Measurements from ENCODE around the gene GNG2. TPM values are rescaled to one million over a fixed set of nuclear protein-coding genes. Genes with fewer than 3 reads are reported as not detected.
A peak's percentile ranks its signal among the peaks of the same experiment; 100 is the strongest.

Gene GNG2
- total and polyA plus RNA-seq, 4 experiments from 2014 or later = 81.3 to 177 (median 122) TPM

DNA sequence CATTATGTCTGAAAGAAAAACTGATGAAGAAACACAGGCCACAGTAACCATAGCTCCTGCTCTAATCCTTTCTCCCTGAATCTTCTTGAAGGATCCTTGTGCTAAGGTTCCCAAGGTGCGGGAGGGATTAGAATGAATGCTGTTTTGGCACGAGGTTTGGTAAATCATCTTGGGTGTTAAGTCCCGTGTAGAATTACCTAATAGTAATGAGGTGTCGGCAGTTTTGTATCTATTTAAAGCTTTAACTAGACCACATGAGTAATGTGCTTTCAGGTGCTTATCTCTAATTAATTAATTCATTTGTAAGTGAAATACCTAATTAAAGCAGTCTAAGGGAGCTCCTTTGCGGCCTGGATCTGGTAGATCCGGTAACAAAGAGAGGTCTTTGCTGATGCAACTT is 53.9 kb downstream of the GNG2 start:
- Mint-ChIP-seq H3K27me3 (no peaks in the 10 kb centered on the region), H3K4me1 (peaks cover 56 to 82% (median 69%) of the 10 kb centered on the region in 4 donors), H3K27ac (peak overlapping the region in 3 of 7 donors; percentile 0 to 60 (median 28)), H3K4me3 (no peak overlapping the region), H3K36me3 (peaks cover 32 to 56% of the 10 kb centered on the region in 2 donors), H3K9me3 (no peaks in the 10 kb centered on the region)
- DNase-seq = no peak
- no peaks in the 10 kb centered on the region for H3K27me3 ChIP-seq (ENCODE audit: insufficient read depth, low read length)
- no peaks in the 10 kb centered on the region for H3K9me3 ChIP-seq (ENCODE audit: control insufficient read depth in 1 of 2, low read length in 2 of 2)
- intact Hi-C loops (cut with micrococcal nuclease) = no loop called here
- H3K27ac ChIP-seq (ENCODE audit: low read depth, low read length) = no peak overlapping the region
- H3K36me3 ChIP-seq (ENCODE audit: insufficient read depth, low read length) = no peaks in the 10 kb centered on the region
- no peak overlapping the region for H3K4me3 ChIP-seq (ENCODE audit: low read length in 2 of 2)
- ChIA-PET POLR2A (ENCODE audit: partially characterized antibody) (interaction anchor here (1.7 kb wide), 1 partner anchor 67 kb away, joined by 6 read pairs; no protein-coding TSS in a partner anchor), CTCF (ENCODE audit: partially characterized antibody) (interaction anchor here (0.9 to 2.2 kb wide), 2 partner anchors 54 to 134 kb away, joined by 4 to 5 read pairs; partner anchors contain the start of gene GNG2)
- H3K4me1 ChIP-seq (ENCODE audit: insufficient read depth, low read length) = peaks cover 54% of the 10 kb centered on the region

DNA sequence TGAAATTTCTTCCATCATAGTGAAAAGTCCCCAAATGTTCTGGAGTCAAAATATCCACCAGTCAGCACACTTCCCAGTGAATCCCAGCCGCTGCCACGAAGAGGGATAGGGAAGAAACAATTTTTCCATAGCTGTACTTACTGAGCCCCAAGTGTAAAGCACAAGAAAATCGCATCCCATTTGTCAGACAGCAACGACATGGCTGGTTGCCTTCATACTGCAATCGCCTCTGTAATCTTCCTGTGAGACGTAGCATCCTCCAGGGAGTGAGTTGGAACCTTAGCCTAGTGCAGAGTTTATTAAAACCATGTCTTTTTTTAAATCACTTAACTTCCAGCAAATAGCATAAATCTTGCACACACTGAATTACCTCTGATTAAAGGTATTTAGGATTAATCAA is 56.8 kb downstream of the GNG2 start:
- no peak for DNase-seq
- H3K4me1 Mint-ChIP-seq = peaks cover 56 to 79% (median 66%) of the 10 kb centered on the region in 4 donors
- no peaks in the 10 kb centered on the region for H3K36me3 ChIP-seq (ENCODE audit: insufficient read depth, low read length)
- intact Hi-C loops (cut with micrococcal nuclease) = loop anchor here (5.0 kb wide), 2 partner anchors 35 kb away; no protein-coding TSS in a partner anchor
- H3K27me3 Mint-ChIP-seq = no peaks in the 10 kb centered on the region
- no peak overlapping the region for H3K27ac ChIP-seq (ENCODE audit: low read depth, low read length)
- POLR2A ChIA-PET (ENCODE audit: partially characterized antibody) = no interaction called here
- H3K27me3 ChIP-seq (ENCODE audit: insufficient read depth, low read length) = no peaks in the 10 kb centered on the region
- H3K4me3 Mint-ChIP-seq = no peak overlapping the region
- H3K36me3 Mint-ChIP-seq = peaks cover 26 to 51% of the 10 kb centered on the region in 2 donors
- H3K4me3 ChIP-seq (ENCODE audit: low read length in 2 of 2) = no peak overlapping the region
- no peaks in the 10 kb centered on the region for H3K9me3 Mint-ChIP-seq
- H3K9me3 ChIP-seq (ENCODE audit: control insufficient read depth in 1 of 2, low read length in 2 of 2) = no peaks in the 10 kb centered on the region
- H3K4me1 ChIP-seq (ENCODE audit: insufficient read depth, low read length) = peaks cover 36% of the 10 kb centered on the region
- CTCF ChIA-PET (ENCODE audit: partially characterized antibody) = no interaction called here
- peak overlapping the region in 5 of 7 donors; percentile 7 to 74 (median 29) for H3K27ac Mint-ChIP-seq

DNA sequence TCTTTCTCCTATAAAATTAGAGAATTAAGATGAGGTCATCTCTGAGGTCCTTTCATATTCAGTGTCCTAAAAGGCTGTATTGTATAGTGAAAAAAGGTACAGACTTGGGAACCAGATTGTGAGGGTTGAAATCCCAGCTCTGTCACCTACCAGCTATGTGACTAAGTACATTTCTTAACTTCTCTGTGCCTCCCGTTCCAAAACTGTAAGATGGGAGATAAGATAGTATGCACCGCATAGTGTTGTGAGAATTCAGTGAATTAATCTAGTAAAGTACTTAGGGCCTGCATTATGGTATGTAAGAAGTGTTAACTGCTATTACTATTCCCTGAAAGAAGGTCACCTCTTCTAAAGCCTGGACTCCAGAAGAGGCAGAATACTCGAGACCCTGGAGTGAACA is 60.6 kb downstream of the GNG2 start:
- CTCF ChIA-PET (ENCODE audit: partially characterized antibody) = interaction anchor here (1.0 kb wide), 1 partner anchor 144 kb away, joined by 3 read pairs; no protein-coding TSS in a partner anchor

DNA sequence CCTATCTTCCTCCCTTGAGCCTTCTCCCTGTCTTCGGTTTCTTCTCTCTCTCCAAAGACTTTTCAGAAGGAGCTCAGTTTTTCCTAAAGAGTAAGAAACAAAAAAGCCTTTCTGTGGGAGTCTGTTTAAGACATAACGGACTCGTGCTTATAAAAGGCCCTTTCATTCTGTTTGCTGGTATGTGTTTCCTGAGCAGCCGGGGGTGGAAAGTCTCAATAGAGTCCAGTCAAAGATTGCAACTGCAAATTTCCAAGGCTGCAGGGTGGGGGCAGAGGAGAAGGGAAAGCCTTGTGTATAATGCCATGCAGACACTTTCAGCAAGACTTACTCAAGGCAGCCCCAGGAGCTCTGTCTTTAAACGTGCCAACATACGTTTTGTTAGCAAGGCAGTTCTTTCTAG is 62.2 kb downstream of the GNG2 start:
- no peak overlapping the region for H3K4me3 ChIP-seq (ENCODE audit: low read length in 2 of 2)
- POLR2A ChIA-PET (ENCODE audit: partially characterized antibody) = interaction anchor here (1.6 kb wide), 1 partner anchor 62 kb away, joined by 4 read pairs; the partner anchor contains the start of gene GNG2
- peaks cover 28% of the 10 kb centered on the region for H3K4me1 ChIP-seq (ENCODE audit: insufficient read depth, low read length)
- no peak overlapping the region for H3K27ac ChIP-seq (ENCODE audit: low read depth, low read length)
- peak overlapping the region in 6 of 7 donors; percentile 14 to 81 (median 44) for H3K27ac Mint-ChIP-seq
- CTCF ChIA-PET (ENCODE audit: partially characterized antibody) = interaction anchor here (0.6 to 1.8 kb wide), 4 partner anchors 56 to 754 kb away, joined by 3 to 6 read pairs (median 3); no protein-coding TSS in a partner anchor
- H3K36me3 ChIP-seq (ENCODE audit: insufficient read depth, low read length) = no peaks in the 10 kb centered on the region
- peaks cover 24 to 36% of the 10 kb centered on the region in 2 donors for H3K36me3 Mint-ChIP-seq
- no peaks in the 10 kb centered on the region for H3K9me3 Mint-ChIP-seq
- H3K4me3 Mint-ChIP-seq = peak overlapping the region in 3 of 8 donors; percentile 13 to 33 (median 27)
- no peaks in the 10 kb centered on the region for H3K9me3 ChIP-seq (ENCODE audit: control insufficient read depth in 1 of 2, low read length in 2 of 2)
- no peaks in the 10 kb centered on the region for H3K27me3 Mint-ChIP-seq
- H3K27me3 ChIP-seq (ENCODE audit: insufficient read depth, low read length) = no peaks in the 10 kb centered on the region
- no peak for DNase-seq
- intact Hi-C loops (cut with micrococcal nuclease) = no loop called here
- peaks cover 40 to 70% (median 56%) of the 10 kb centered on the region in 4 donors for H3K4me1 Mint-ChIP-seq

More for the DNA sequence above, 60.6 kb downstream of the GNG2 start:
- no peaks in the 10 kb centered on the region for H3K36me3 ChIP-seq (ENCODE audit: insufficient read depth, low read length)
- H3K27me3 Mint-ChIP-seq = no peaks in the 10 kb centered on the region
- H3K9me3 ChIP-seq (ENCODE audit: control insufficient read depth in 1 of 2, low read length in 2 of 2) = no peaks in the 10 kb centered on the region
- H3K27ac ChIP-seq (ENCODE audit: low read depth, low read length) = no peak overlapping the region
- H3K27me3 ChIP-seq (ENCODE audit: insufficient read depth, low read length) = no peaks in the 10 kb centered on the region
- H3K4me3 ChIP-seq (ENCODE audit: low read length in 2 of 2) = no peak overlapping the region
- peak overlapping the region in 2 of 7 donors; percentile 43 to 47 for H3K27ac Mint-ChIP-seq
- H3K36me3 Mint-ChIP-seq = peaks cover 25 to 41% of the 10 kb centered on the region in 2 donors
- peaks cover 42 to 69% (median 56%) of the 10 kb centered on the region in 4 donors for H3K4me1 Mint-ChIP-seq
- H3K4me3 Mint-ChIP-seq = peak overlapping the region in 1 of 8 donors; percentile 13
- no peaks in the 10 kb centered on the region for H3K9me3 Mint-ChIP-seq
- no peak for DNase-seq
- POLR2A ChIA-PET (ENCODE audit: partially characterized antibody) = interaction anchor here (1.6 kb wide), 1 partner anchor 60 kb away, joined by 4 read pairs; the partner anchor contains the start of gene GNG2
- peaks cover 21% of the 10 kb centered on the region for H3K4me1 ChIP-seq (ENCODE audit: insufficient read depth, low read length)
- intact Hi-C loops (cut with micrococcal nuclease) = no loop called here

DNA sequence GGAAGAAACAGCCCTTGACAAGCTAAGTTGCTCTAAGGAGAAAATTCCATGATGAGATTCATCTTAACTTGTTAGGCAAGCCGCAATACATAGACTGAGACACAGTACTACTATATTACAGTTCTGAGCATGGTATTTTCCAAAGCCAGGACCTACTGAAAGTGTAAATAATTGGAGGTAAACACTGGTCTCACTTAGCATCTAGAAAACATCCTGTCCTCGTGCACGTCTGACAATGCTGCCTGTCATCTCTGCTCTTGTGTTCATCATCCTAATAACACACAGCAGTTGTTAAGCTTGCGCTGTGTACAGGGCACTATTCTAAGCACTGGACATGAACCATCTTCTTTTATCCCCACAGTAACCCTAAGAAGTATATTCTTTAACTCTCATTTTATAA is 64.2 kb downstream of the GNG2 start:
- Mint-ChIP-seq H3K27ac (peak overlapping the region in 4 of 7 donors; percentile 0 to 85 (median 4)), H3K4me1 (peaks cover 45 to 83% (median 65%) of the 10 kb centered on the region in 4 donors), H3K9me3 (no peaks in the 10 kb centered on the region), H3K4me3 (no peak overlapping the region), H3K36me3 (peaks cover 25 to 41% of the 10 kb centered on the region in 2 donors), H3K27me3 (no peaks in the 10 kb centered on the region)
- Histone ChIP-seq H3K4me3 (ENCODE audit: low read length in 2 of 2) (no peak overlapping the region), H3K27me3 (ENCODE audit: insufficient read depth, low read length) (no peaks in the 10 kb centered on the region), H3K36me3 (ENCODE audit: insufficient read depth, low read length) (no peaks in the 10 kb centered on the region), H3K27ac (ENCODE audit: low read depth, low read length) (no peak overlapping the region), H3K9me3 (ENCODE audit: control insufficient read depth in 1 of 2, low read length in 2 of 2) (no peaks in the 10 kb centered on the region), H3K4me1 (ENCODE audit: insufficient read depth, low read length) (peaks cover 40% of the 10 kb centered on the region)
- intact Hi-C loops (cut with micrococcal nuclease) = no loop called here
- ChIA-PET POLR2A (ENCODE audit: partially characterized antibody) (no interaction called here), CTCF (ENCODE audit: partially characterized antibody) (no interaction called here)
- DNase-seq = no peak

DNA sequence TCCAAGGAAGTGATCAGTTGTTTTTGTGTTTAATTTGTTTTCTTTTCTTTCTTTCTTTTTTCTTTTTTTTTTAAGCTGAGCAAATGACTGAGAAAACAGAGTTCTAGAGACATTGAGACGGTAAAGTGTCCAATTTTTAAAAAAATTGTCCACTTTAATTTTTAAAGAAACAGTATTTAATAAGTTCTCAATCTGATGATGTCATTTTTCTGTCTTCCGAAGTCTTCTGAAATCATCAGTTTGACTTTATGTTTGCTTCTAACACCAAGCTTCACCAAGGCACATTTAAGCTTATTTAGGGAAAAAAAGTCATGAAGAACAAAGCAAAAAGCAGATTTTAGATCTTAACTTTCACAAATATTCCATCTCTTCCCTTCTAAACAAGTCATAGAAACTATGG is 65.6 kb downstream of the GNG2 start:
- Histone ChIP-seq H3K4me1 (ENCODE audit: insufficient read depth, low read length) (peaks cover 53% of the 10 kb centered on the region), H3K27ac (ENCODE audit: low read depth, low read length) (no peak overlapping the region), H3K9me3 (ENCODE audit: control insufficient read depth in 1 of 2, low read length in 2 of 2) (no peaks in the 10 kb centered on the region), H3K4me3 (ENCODE audit: low read length in 2 of 2) (no peak overlapping the region), H3K27me3 (ENCODE audit: insufficient read depth, low read length) (no peaks in the 10 kb centered on the region), H3K36me3 (ENCODE audit: insufficient read depth, low read length) (no peaks in the 10 kb centered on the region)
- H3K4me1 Mint-ChIP-seq = peaks cover 49 to 85% (median 68%) of the 10 kb centered on the region in 4 donors
- ChIA-PET POLR2A (ENCODE audit: partially characterized antibody) (no interaction called here), CTCF (ENCODE audit: partially characterized antibody) (interaction anchor here (0.5 kb wide), 1 partner anchor 374 kb away, joined by 3 read pairs; no protein-coding TSS in a partner anchor)
- peak overlapping the region in 1 of 7 donors; percentile 50 for H3K27ac Mint-ChIP-seq
- H3K36me3 Mint-ChIP-seq = peaks cover 28 to 43% of the 10 kb centered on the region in 2 donors
- H3K27me3 Mint-ChIP-seq = no peaks in the 10 kb centered on the region
- no peak for DNase-seq
- no peak overlapping the region for H3K4me3 Mint-ChIP-seq
- H3K9me3 Mint-ChIP-seq = peaks cover 0 to 2% (median 0%) of the 10 kb centered on the region in 8 donors
- intact Hi-C loops (cut with micrococcal nuclease) = no loop called here

DNA sequence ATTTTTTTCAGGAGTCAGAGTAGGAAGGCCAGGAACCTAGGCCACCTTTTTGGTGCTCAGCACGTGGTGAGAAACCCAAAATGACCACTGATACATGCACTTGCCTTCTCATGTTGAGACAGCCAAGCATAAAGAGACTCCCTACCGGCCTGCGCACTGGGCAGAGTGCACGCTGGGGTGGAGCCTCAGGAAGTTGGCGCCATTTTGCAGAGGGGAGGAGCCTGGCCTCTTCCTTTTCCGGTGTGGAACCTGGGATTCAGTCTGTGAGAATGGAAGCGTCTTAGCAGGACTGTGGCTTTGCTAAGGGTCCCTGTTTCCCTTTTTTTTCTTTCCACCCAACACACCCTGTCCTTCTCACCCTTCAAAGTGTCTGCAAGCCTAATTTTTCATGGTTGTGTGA is 66.0 kb downstream of the GNG2 start:
- H3K36me3 Mint-ChIP-seq = peaks cover 32 to 45% of the 10 kb centered on the region in 2 donors
- Histone ChIP-seq H3K27me3 (ENCODE audit: insufficient read depth, low read length) (no peaks in the 10 kb centered on the region), H3K4me3 (ENCODE audit: low read length in 2 of 2) (no peak overlapping the region), H3K9me3 (ENCODE audit: control insufficient read depth in 1 of 2, low read length in 2 of 2) (no peaks in the 10 kb centered on the region), H3K27ac (ENCODE audit: low read depth, low read length) (no peak overlapping the region), H3K4me1 (ENCODE audit: insufficient read depth, low read length) (peaks cover 57% of the 10 kb centered on the region), H3K36me3 (ENCODE audit: insufficient read depth, low read length) (no peaks in the 10 kb centered on the region)
- intact Hi-C loops (cut with micrococcal nuclease) = no loop called here
- H3K9me3 Mint-ChIP-seq = peaks cover 0 to 2% (median 0%) of the 10 kb centered on the region in 8 donors
- H3K4me3 Mint-ChIP-seq = no peak overlapping the region
- peak overlapping the region in 6 of 7 donors; percentile 5 to 68 (median 19) for H3K27ac Mint-ChIP-seq
- DNase-seq = no peak
- ChIA-PET CTCF (ENCODE audit: partially characterized antibody) (interaction anchor here (1.2 kb wide), 1 partner anchor 10 kb away, joined by 3 read pairs; no protein-coding TSS in a partner anchor), POLR2A (ENCODE audit: partially characterized antibody) (no interaction called here)
- no peaks in the 10 kb centered on the region for H3K27me3 Mint-ChIP-seq
- H3K4me1 Mint-ChIP-seq = peaks cover 49 to 85% (median 68%) of the 10 kb centered on the region in 4 donors

Data from CD4-positive, alpha-beta memory T cell (primary cell).